BE2C (cell line): ENCODE results near the gene FXN. TPM values are rescaled to one million over a fixed set of nuclear protein-coding genes. Genes with fewer than 3 reads are reported as not detected.
"Not testable (repeated sequence)": the region's sequence is repeated elsewhere in the genome, so short reads cannot be mapped to it uniquely, and the experiment has no call there.

ENCODE experiments used
- DNase-seq: peaks from one replicate; pipeline ENCODE4 v3.0.0-alpha.2; 2020
- H3K27me3 ChIP-seq: fragments of 250-450 bp; sonication (Bioruptor Pico); 2 replicates; pipeline ENCODE4 v1.5.1; 2020; ENCODE audit warnings: mild to moderate bottlenecking
- H3K36me3 ChIP-seq: fragments of 250-450 bp; sonication (Bioruptor Pico); 2 replicates; pipeline ENCODE4 v1.5.1; 2020; ENCODE audit warnings: mild to moderate bottlenecking
- H3K4me1 ChIP-seq: fragments of 250-450 bp; sonication (Bioruptor Pico); 2 replicates; pipeline ENCODE4 v1.5.1; 2020
- H3K4me3 ChIP-seq: 2 replicates; pipeline ENCODE4 v1.5.1; 2011; ENCODE audit warnings: low read depth, low read length
- H3K9me3 ChIP-seq: fragments of 250-450 bp; sonication (Bioruptor Pico); 2 replicates; pipeline ENCODE4 v1.5.1; 2020
- polyA plus RNA-seq: library from polyadenylated mRNA; unstranded; fragments of >200 nt; gene quantifications from one replicate; pipeline ENCODE4 v1.2.1, GENCODE V29; 2012; ENCODE audit warnings: low read depth, missing spikeins; ENCODE audit not compliant: insufficient read length, insufficient read depth
- TF ChIP-seq, protein P1 (sequence below): IDR thresholded peaks from 2 replicates; pipeline ENCODE4 v1.5.1; 2012; ENCODE audit warnings: mild to moderate bottlenecking, low read depth, low read length

FXN gene
- polyA plus RNA-seq = 11.0 TPM

- no peaks in the 10 kb centered on the region for H3K9me3 ChIP-seq
Observed at GRCh38 chr9:69035438-69036308, at the start of gene FXN. Gene FXN, plus strand, starts transcription at chr9:69035752. Its CDS starts 31 bp downstream, at chr9:69035783.

GRCh38 chr9:68986949-68987348 is 48.6 kb upstream of the FXN start:
- not testable (repeated sequence) for H3K27me3 ChIP-seq, H3K36me3 ChIP-seq, H3K9me3 ChIP-seq, H3K4me1 ChIP-seq, H3K4me3 ChIP-seq, DNase-seq

More at GRCh38 chr9:69035438-69036308, at the start of gene FXN:
- Histone ChIP-seq H3K27me3 (no peaks in the 10 kb centered on the region), H3K4me1 (no peaks in the 10 kb centered on the region), H3K36me3 (no peaks in the 10 kb centered on the region), H3K4me3 (peak within 1 kb of the TSS; percentile 78)
- peak; percentile 85 for DNase-seq
- TF ChIP-seq, protein P1, sequence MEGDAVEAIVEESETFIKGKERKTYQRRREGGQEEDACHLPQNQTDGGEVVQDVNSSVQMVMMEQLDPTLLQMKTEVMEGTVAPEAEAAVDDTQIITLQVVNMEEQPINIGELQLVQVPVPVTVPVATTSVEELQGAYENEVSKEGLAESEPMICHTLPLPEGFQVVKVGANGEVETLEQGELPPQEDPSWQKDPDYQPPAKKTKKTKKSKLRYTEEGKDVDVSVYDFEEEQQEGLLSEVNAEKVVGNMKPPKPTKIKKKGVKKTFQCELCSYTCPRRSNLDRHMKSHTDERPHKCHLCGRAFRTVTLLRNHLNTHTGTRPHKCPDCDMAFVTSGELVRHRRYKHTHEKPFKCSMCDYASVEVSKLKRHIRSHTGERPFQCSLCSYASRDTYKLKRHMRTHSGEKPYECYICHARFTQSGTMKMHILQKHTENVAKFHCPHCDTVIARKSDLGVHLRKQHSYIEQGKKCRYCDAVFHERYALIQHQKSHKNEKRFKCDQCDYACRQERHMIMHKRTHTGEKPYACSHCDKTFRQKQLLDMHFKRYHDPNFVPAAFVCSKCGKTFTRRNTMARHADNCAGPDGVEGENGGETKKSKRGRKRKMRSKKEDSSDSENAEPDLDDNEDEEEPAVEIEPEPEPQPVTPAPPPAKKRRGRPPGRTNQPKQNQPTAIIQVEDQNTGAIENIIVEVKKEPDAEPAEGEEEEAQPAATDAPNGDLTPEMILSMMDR = peak; percentile 93

- no peaks in the 10 kb centered on the region for H3K4me1 ChIP-seq
- H3K9me3 ChIP-seq = no peaks in the 10 kb centered on the region
- H3K36me3 ChIP-seq = no peaks in the 10 kb centered on the region
- TF ChIP-seq, protein P1 = no peak
- H3K27me3 ChIP-seq = peaks cover 9% of the 10 kb centered on the region
- H3K4me3 ChIP-seq = no peak overlapping the region
- no peak for DNase-seq
Observed at GRCh38 chr9:68991457-68991856, 44.1 kb upstream of the FXN start.

DNA sequence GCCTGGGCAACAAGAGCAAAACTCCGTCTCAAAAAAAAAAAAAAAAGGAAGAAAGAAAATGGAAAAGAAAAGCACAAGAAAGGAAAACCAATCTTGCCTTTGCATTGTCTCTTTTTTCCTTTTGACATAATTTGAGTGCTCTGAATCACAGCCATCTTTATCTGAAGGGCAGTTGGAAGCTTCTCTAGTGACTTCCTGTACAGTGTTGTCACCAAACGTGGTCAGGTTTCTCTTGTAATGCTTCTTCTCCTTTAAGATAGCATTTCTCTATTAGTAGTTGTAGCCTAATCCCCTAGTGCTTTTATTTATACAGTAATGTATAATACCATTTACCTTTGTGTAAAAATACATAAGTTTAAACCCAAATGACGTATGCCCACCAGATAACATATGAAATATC is 39.8 kb upstream of the FXN start:
- Histone ChIP-seq H3K4me3 (no peak overlapping the region), H3K9me3 (no peaks in the 10 kb centered on the region), H3K36me3 (no peaks in the 10 kb centered on the region), H3K27me3 (peaks cover 29% of the 10 kb centered on the region), H3K4me1 (no peaks in the 10 kb centered on the region)
- no peak for DNase-seq
- TF ChIP-seq, protein P1 = no peak

- no peak for DNase-seq
- TF ChIP-seq, protein P1 = no peak
- H3K4me3 ChIP-seq = no peak overlapping the region
Observed at GRCh38 chr9:68996462-68996861, 39.1 kb upstream of the FXN start.

DNA sequence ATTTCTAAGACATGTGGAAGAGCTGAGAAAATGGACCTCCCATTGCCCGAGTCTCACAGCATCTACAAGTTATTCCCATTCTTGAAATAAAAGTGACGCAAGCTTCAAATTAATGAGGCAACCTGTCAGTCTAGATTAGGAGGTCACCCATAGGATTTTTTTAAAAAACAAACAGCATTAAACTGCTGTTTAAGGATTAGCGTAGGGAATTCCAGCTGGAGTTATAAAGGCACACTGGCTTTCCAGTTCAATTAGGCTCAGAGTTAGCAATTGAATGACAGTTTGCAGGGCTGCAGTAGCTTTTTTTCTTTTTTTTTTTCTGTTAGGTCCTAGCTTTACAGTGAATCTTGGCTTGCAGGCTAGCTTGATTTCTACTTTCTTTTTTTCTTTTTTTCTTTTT is 37.9 kb upstream of the FXN start:
- TF ChIP-seq, protein P1 = no peak
- Histone ChIP-seq H3K4me3 (no peak overlapping the region), H3K36me3 (no peaks in the 10 kb centered on the region), H3K9me3 (no peaks in the 10 kb centered on the region), H3K27me3 (peaks cover 39% of the 10 kb centered on the region), H3K4me1 (no peaks in the 10 kb centered on the region)
- DNase-seq = no peak

More at GRCh38 chr9:68996462-68996861, 39.1 kb upstream of the FXN start:
- Histone ChIP-seq H3K4me1 (no peaks in the 10 kb centered on the region), H3K9me3 (no peaks in the 10 kb centered on the region), H3K36me3 (no peaks in the 10 kb centered on the region), H3K27me3 (peaks cover 30% of the 10 kb centered on the region)
